Measurements from ENCODE around the gene C12orf57. TPM values are rescaled to one million over a fixed set of nuclear protein-coding genes. Genes with fewer than 3 reads are reported as not detected.

Gene C12orf57
- total and polyA plus RNA-seq, 2 experiments from 2014 or later = 204 to 262 TPM

DNA sequence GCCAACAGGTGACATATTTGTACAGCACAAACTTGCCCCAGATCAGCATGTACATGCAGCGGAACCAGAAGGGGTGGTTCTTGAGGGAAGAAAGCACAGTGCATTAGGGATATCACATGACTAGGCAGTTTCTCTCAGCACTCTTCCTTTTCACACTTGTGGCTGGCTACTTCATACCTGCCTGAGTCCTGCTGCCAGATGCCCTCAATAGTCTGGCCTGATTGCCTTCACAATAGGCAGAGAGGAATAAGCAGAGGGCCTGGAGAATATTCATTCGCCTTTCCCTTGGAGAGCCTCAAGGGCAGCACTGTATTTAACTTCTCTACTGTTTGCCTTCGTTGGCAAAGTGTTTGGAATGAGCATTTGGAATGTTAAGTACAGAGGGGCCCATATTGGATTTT is 34.8 kb downstream of the C12orf57 start (continued):
- TF ChIP-seq ZNF462 (CRISPR knock-in tag; IDR thresholded peaks at IDR 0.05) = no peak
- TF ChIP-seq CTCF (conservative IDR thresholded peaks at IDR 0.05; ENCODE audit: low read depth in 2 of 2) = no peak
- TF ChIP-seq STAT1 (IDR thresholded peaks at IDR 0.05; ENCODE audit: unreplicated experiment) = no peak

DNA sequence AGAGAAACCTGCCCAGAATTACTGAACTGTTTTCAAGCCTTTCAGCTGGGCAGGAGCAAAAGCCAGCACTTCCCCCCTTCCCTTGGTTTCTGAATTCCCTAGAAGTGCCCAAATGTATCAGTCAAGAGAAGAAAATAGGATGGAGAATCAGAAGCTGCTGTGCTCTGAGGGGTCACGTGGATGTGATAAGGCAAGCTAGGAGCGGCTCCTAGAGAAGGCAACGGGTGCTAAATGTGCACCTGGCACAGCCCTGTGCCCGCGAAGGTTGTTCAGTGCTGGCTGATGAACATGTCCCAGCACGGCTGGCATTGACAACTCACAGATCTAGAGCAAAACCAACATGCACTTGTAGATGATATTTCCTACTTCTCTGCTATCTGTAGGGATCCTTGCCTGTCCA is 35.2 kb downstream of the C12orf57 start:
- peaks cover 31% of the 10 kb centered on the region for H3F3A ChIP-seq (replicated peaks; ENCODE audit: low read depth)
- Mint-ChIP-seq H3K27me3 (ENCODE audit: insufficient read depth, low read depth, poor library complexity) (peaks cover 9% of the 10 kb centered on the region), H3K4me1 (peaks cover 25% of the 10 kb centered on the region), H3K9me3 (no peaks in the 10 kb centered on the region), H3K36me3 (ENCODE audit: low read depth) (peaks cover 78% of the 10 kb centered on the region), H3K4me3 (no peak overlapping the region), H3K27ac (0 out of 2 replicates have a peak overlapping the region, but pooled peaks have one; percentile 64)
- no peaks in the 10 kb centered on the region; the same call in 1 of the 2 replicates for H3K4me1 ChIP-seq (ENCODE audit: insufficient read depth)
- ATAC-seq = no peak
- DNase-seq (ENCODE audit: low spot score) = no peak
- H3K4me2 ChIP-seq = no peak overlapping the region
- no peaks in the 10 kb centered on the region for H3K79me2 ChIP-seq (replicated peaks; ENCODE audit: insufficient read depth)
- no peaks in the 10 kb centered on the region for H3K9me2 ChIP-seq (ENCODE audit: insufficient read depth)
- H3K36me3 ChIP-seq (ENCODE audit: insufficient read depth) = peaks cover 27% of the 10 kb centered on the region
- no peak overlapping the region for H3K4me3 ChIP-seq
- H4K20me1 ChIP-seq (replicated peaks; ENCODE audit: insufficient read depth) = peaks cover 17% of the 10 kb centered on the region
- H3K27ac ChIP-seq (ENCODE audit: low read depth) = peak overlapping the region; percentile 80
- H3K27me3 ChIP-seq (ENCODE audit: insufficient read depth) = no peaks in the 10 kb centered on the region
- no peak overlapping the region for H2AFZ ChIP-seq
- TF ChIP-seq EZH2phosphoT487 (IDR thresholded peaks at IDR 0.05; ENCODE audit: unreplicated experiment) (no peak), CREB1 (CRISPR knock-in tag; IDR thresholded peaks at IDR 0.05; ENCODE audit: low read depth) (no peak), ZNF331 (CRISPR knock-in tag; IDR thresholded peaks at IDR 0.05; ENCODE audit: low read depth) (no peak), ZNF114 (CRISPR knock-in tag; IDR thresholded peaks at IDR 0.05) (no peak), EZH2 (IDR thresholded peaks at IDR 0.05; ENCODE audit: low read depth, unreplicated experiment) (no peak), CTCF (conservative IDR thresholded peaks at IDR 0.05; ENCODE audit: low read depth in 2 of 2) (no peak), JUNB (IDR thresholded peaks at IDR 0.05; ENCODE audit: unreplicated experiment) (no peak), STAT1 (IDR thresholded peaks at IDR 0.05; ENCODE audit: unreplicated experiment) (no peak), NANOG (IDR thresholded peaks at IDR 0.05; ENCODE audit: borderline replicate concordance) (no peak), REST (IDR thresholded peaks at IDR 0.05; ENCODE audit: unreplicated experiment) (no peak)
